Keratinocyte (primary cell): ENCODE data around the gene CYP27B1.
A peak's percentile ranks its signal among the peaks of the same experiment; 100 is the strongest.

Experiments
- EZH2 ChIP-seq: IDR thresholded peaks from one replicate; pipeline ENCODE4 v1.6.1; 2012; ENCODE audit warnings: inconsistent platforms, mild to moderate bottlenecking, low read length, moderate library complexity
- TF ChIP-seq, protein P1 (sequence below), 3 experiments: IDR thresholded peaks in 1 of 3; conservative IDR thresholded peaks in 1 of 3; optimal IDR thresholded peaks in 1 of 3; 2 replicates in 2 of 3; 3 replicates in 1 of 3; pipeline versions ENCODE3 to v1.5.1; 2011; ENCODE audit warnings: low read length in 3 of 3, mild to moderate bottlenecking in 3 of 3, moderate library complexity in 2 of 3, control low read depth in 1 of 3, inconsistent platforms in 1 of 3; ENCODE audit not compliant: insufficient read depth in 2 of 3; ENCODE audit errors: extremely low read depth in 1 of 3

DNA sequence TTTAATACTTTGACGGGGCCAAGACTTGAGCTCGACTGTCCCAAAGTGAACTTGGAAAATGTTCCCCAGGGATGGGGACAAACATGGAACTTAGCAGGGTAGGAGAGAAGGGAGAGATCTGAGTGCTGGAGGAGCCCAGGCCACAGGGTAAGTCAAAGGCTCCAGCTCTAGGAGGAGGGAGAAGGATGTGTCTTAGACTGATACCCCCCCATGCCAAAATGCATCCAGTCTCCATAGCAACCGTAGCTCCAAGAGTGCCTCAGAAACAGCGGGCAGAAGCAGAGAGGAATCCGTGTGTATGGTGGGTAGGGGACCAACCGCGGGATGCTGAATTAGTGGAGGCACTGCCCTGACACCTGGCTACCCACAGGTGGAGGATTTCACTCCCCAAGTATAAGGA, 27.5 kb downstream of the CYP27B1 start:
- TF ChIP-seq, protein P1, sequence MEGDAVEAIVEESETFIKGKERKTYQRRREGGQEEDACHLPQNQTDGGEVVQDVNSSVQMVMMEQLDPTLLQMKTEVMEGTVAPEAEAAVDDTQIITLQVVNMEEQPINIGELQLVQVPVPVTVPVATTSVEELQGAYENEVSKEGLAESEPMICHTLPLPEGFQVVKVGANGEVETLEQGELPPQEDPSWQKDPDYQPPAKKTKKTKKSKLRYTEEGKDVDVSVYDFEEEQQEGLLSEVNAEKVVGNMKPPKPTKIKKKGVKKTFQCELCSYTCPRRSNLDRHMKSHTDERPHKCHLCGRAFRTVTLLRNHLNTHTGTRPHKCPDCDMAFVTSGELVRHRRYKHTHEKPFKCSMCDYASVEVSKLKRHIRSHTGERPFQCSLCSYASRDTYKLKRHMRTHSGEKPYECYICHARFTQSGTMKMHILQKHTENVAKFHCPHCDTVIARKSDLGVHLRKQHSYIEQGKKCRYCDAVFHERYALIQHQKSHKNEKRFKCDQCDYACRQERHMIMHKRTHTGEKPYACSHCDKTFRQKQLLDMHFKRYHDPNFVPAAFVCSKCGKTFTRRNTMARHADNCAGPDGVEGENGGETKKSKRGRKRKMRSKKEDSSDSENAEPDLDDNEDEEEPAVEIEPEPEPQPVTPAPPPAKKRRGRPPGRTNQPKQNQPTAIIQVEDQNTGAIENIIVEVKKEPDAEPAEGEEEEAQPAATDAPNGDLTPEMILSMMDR (optimal IDR thresholded peaks at IDR 0.05 in 1 of 3, IDR thresholded peaks at IDR 0.05 in 1 of 3, conservative IDR thresholded peaks at IDR 0.05 in 1 of 3; ENCODE audit: extremely low read depth in 1 of 3, insufficient read depth in 2 of 3, low read length in 3 of 3): no peak
- TF ChIP-seq EZH2: peak; percentile 80
